PFSK-1 (cell line): ENCODE data around the gene PRDM1.
A peak's percentile ranks its signal among the peaks of the same experiment; 100 is the strongest.

Experiments
- FOXP2 ChIP-seq: optimal IDR thresholded peaks from 2 replicates; pipeline ENCODE3; 2011; ENCODE audit warnings: borderline replicate concordance, control low read depth, inconsistent platforms; ENCODE audit not compliant: insufficient read depth; ENCODE audit errors: extremely low read length, extremely low read depth
- POLR2AphosphoS5 ChIP-seq: IDR thresholded peaks from 2 replicates; pipeline ENCODE4 v1.6.1; 2012; ENCODE audit warnings: low read depth, mild to moderate bottlenecking, control low read depth, low read length, moderate library complexity
- REST ChIP-seq, 2 experiments: IDR thresholded peaks; 2 replicates each; pipeline versions ENCODE4 v1.6.1 to v1.8.0; 2011 to 2012; ENCODE audit warnings: low read depth in 2 of 2, low read length in 2 of 2, control low read depth in 1 of 2, inconsistent platforms in 1 of 2, mild to moderate bottlenecking in 1 of 2, moderate library complexity in 1 of 2; ENCODE audit not compliant: insufficient read depth in 1 of 2
- SIN3A ChIP-seq: IDR thresholded peaks from 2 replicates; pipeline ENCODE4 v1.6.1; 2012; ENCODE audit warnings: mild to moderate bottlenecking, low read length, moderate library complexity, borderline replicate concordance; ENCODE audit not compliant: insufficient read depth
- TAF1 ChIP-seq: IDR thresholded peaks from 2 replicates; pipeline ENCODE4 v1.6.1; 2012; ENCODE audit warnings: low read length, control low read depth, borderline replicate concordance; ENCODE audit not compliant: insufficient read depth

The PRDM1 gene

GRCh38 chr6:106084989-106085691 lies 996 bp upstream of the PRDM1 start:
- peak; percentile 30 for TF ChIP-seq FOXP2
- TF ChIP-seq POLR2AphosphoS5: no peak

- TF ChIP-seq SIN3A (no peak), FOXP2 (no peak), TAF1 (no peak), REST (IDR thresholded peaks at IDR 0.05; ENCODE audit: insufficient read depth in 1 of 2, low read depth in 2 of 2, low read length in 2 of 2) (no peak), POLR2AphosphoS5 (no peak)
Measured at GRCh38 chr6:106085692-106085983, 498 bp upstream of the PRDM1 start.

- TF ChIP-seq REST (IDR thresholded peaks at IDR 0.05; ENCODE audit: insufficient read depth in 1 of 2, low read depth in 2 of 2, low read length in 2 of 2) (no peak), SIN3A (no peak), POLR2AphosphoS5 (no peak), FOXP2 (no peak), TAF1 (no peak)
Measured at GRCh38 chr6:106086814-106087175, 659 bp downstream of the PRDM1 start.

GRCh38 chr6:106087548-106088325 lies 1.6 kb downstream of the PRDM1 start:
- TF ChIP-seq TAF1 (no peak), POLR2AphosphoS5 (no peak), FOXP2 (no peak), SIN3A (no peak)

- TF ChIP-seq FOXP2 (no peak), SIN3A (no peak), REST (IDR thresholded peaks at IDR 0.05; ENCODE audit: insufficient read depth in 1 of 2, low read depth in 2 of 2, low read length in 2 of 2) (no peak), TAF1 (no peak), POLR2AphosphoS5 (no peak)
Measured at GRCh38 chr6:106090001-106090400, 3.9 kb downstream of the PRDM1 start.

- no peak for TF ChIP-seq SIN3A
- TF ChIP-seq REST (IDR thresholded peaks at IDR 0.05; ENCODE audit: insufficient read depth in 1 of 2, low read depth in 2 of 2, low read length in 2 of 2): peak in 1 of 2 experiments; percentile 80; a peak in 2 of 4 replicates
Measured at GRCh38 chr6:106092279-106092678, 6.1 kb downstream of the PRDM1 start.
